Common myeloid progenitor, CD34-positive (primary cell): Measurements from ENCODE around the gene TOMM5. TPM values are rescaled to one million over a fixed set of nuclear protein-coding genes. Genes with fewer than 3 reads are reported as not detected.

Experiments used
- CTCF ChIA-PET: fragments of 350-600 bp; sonication (Branson Sonifier 250); formaldehyde crosslinking; loops from one replicate; lab custom pipeline; 2021; ENCODE audit warnings: antibody characterized with exemption; lab: Charles Lee
- POLR2A ChIA-PET: fragments of 350-600 bp; sonication (Branson Sonifier 250); formaldehyde crosslinking; loops from one replicate; lab custom pipeline; 2021; ENCODE audit warnings: antibody characterized with exemption; lab: Charles Lee
- DNase-seq, 3 donors: peaks; one replicate each; pipeline versions ENCODE4 v3.0.0 to v3.0.0-alpha.2; 2013
- H3K27ac ChIP-seq, 2 experiments: 1 replicate in 1 of 2; 2 replicates in 1 of 2; pipeline ENCODE4 v1.7.0; 2013; ENCODE audit warnings: inconsistent platforms in 2 of 2, low read length in 2 of 2, mild to moderate bottlenecking in 2 of 2, low read depth in 1 of 2, moderate library complexity in 1 of 2; ENCODE audit not compliant: severe bottlenecking in 2 of 2, insufficient read depth in 1 of 2, poor library complexity in 1 of 2
- H3K27me3 ChIP-seq, 5 experiments: replicated peaks in 2 of 5; 1 replicate in 3 of 5; 2 replicates in 2 of 5; pipeline versions ENCODE4 v1.6.1 to v1.7.0; 2013; ENCODE audit warnings: low read length in 4 of 5, mild to moderate bottlenecking in 2 of 5, moderate library complexity in 2 of 5, inconsistent platforms in 1 of 5; ENCODE audit not compliant: insufficient read depth in 5 of 5, control insufficient read depth in 4 of 5
- H3K36me3 ChIP-seq, 4 experiments: 1 replicate in 2 of 4; 2 replicates in 2 of 4; pipeline versions ENCODE4 v1.6.1 to v1.7.0; 2013; ENCODE audit warnings: low read length in 3 of 4, control low read depth in 1 of 4, mild to moderate bottlenecking in 1 of 4; ENCODE audit not compliant: control insufficient read depth in 4 of 4, insufficient read depth in 4 of 4
- H3K4me1 ChIP-seq, 4 experiments: 1 replicate in 3 of 4; 2 replicates in 1 of 4; pipeline versions ENCODE4 v1.6.1 to v1.7.1; 2013; ENCODE audit warnings: low read length in 3 of 4, mild to moderate bottlenecking in 3 of 4, control low read depth in 1 of 4, inconsistent platforms in 1 of 4, moderate library complexity in 1 of 4; ENCODE audit not compliant: control insufficient read depth in 4 of 4, insufficient read depth in 4 of 4; ENCODE audit errors: control extremely low read depth in 1 of 4
- H3K4me3 ChIP-seq, 7 experiments: 1 replicate in 4 of 7; 2 replicates in 3 of 7; pipeline versions ENCODE4 v1.5.1 to v1.7.0; 2013; ENCODE audit warnings: mild to moderate bottlenecking in 7 of 7, low read length in 6 of 7, moderate library complexity in 6 of 7, inconsistent platforms in 2 of 7, low read depth in 2 of 7, control low read depth in 1 of 7; ENCODE audit not compliant: insufficient read depth in 4 of 7, control insufficient read depth in 1 of 7; ENCODE audit errors: extremely low read depth in 1 of 7
- H3K9me3 ChIP-seq, 5 experiments: 1 replicate in 4 of 5; 2 replicates in 1 of 5; pipeline versions ENCODE4 v1.6.1 to v1.7.1; 2013; ENCODE audit warnings: low read length in 4 of 5, mild to moderate bottlenecking in 2 of 5, inconsistent platforms in 1 of 5, low read depth in 1 of 5, moderate library complexity in 1 of 5; ENCODE audit not compliant: control insufficient read depth in 4 of 5, insufficient read depth in 2 of 5; ENCODE audit errors: control extremely low read depth in 1 of 5
- WGBS: methylation state at CpG from one replicate; pipeline ENCODE4 v1.1.5; 2013; ENCODE audit not compliant: insufficient coverage; 5-methylcytosine and 5-hydroxymethylcytosine counted together
- polyA plus RNA-seq: library from polyadenylated mRNA; unstranded; fragments of 120-200 nt; gene quantifications from one replicate; pipeline ENCODE4 v1.2.1, GENCODE V29; 2013

Gene TOMM5
- 46.5 TPM for polyA plus RNA-seq

- peaks cover 0 to 33% (median 17%) of the 10 kb centered on the region in 4 experiments for H3K4me1 ChIP-seq
- H3K27me3 ChIP-seq, result peaks cover 0 to 11% (median 0%) of the 10 kb centered on the region in 5 experiments
- POLR2A ChIA-PET, result interaction anchor here (1.0 to 1.2 kb wide), 2 partner anchors 11 to 29 kb away, joined by 4 to 8 read pairs; no protein-coding TSS in a partner anchor
- H3K27ac ChIP-seq, result peak within 1 kb of the TSS; percentile 71 to 89
- peak; percentile 94 to 97 (median 96) for DNase-seq
- peaks cover 5 to 20% (median 16%) of the 10 kb centered on the region in 4 experiments for H3K36me3 ChIP-seq
- no peaks in the 10 kb centered on the region for H3K9me3 ChIP-seq
- under 1% methylated on average over 57 of the region's 72 CpGs for WGBS
- H3K4me3 ChIP-seq, result peak within 1 kb of the TSS; percentile 65 to 96 (median 91)
- CTCF ChIA-PET, result interaction anchor here (0.8 to 7.1 kb wide), 4 partner anchors 13 to 128 kb away, joined by 3 to 85 read pairs (median 3); partner anchors contain the start of gene FBXO10
Observed at GRCh38 chr9:37592108-37592951, at the start of gene TOMM5. TSS of gene TOMM5 (minus strand) at chr9:37592597. CDS start at chr9:37592532, 65 bp downstream.

DNA sequence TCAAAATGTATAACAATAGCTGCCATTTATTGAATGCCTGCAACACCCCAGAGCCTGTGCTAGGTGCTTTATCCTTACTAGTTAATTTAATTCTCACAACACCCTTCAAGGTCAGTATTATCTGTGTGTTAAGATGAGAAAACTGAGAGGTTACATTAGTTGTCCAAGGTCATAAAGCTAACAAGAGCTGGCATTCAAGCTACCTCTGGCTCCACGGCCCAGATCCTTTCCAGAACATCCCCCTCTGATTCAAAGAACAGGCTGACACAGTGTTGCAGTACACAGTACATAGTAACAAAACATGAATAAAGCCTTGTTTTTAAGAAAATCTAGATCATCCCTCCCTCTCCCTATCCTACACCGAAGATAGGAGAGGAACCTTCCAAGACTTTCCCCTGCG, 48.9 kb upstream of the TOMM5 start:
- Histone ChIP-seq H3K27me3 (peaks cover 2 to 19% (median 17%) of the 10 kb centered on the region in 5 experiments), H3K4me3 (no peak overlapping the region), H3K9me3 (peaks cover 0 to 1% (median 0%) of the 10 kb centered on the region in 5 experiments), H3K27ac (no peak overlapping the region), H3K4me1 (no peaks in the 10 kb centered on the region), H3K36me3 (no peaks in the 10 kb centered on the region)
- ChIA-PET POLR2A (no interaction called here), CTCF (no interaction called here)
- 88% methylated on average over 1 of the region's 3 CpGs for WGBS
- no peak for DNase-seq

GRCh38 chr9:37640246-37640645, 47.8 kb upstream of the TOMM5 start:
- POLR2A ChIA-PET, result no interaction called here

GRCh38 chr9:37639841-37640240, 47.4 kb upstream of the TOMM5 start:
- WGBS, result 100% methylated on average over 2 of the region's 3 CpGs
- POLR2A ChIA-PET, result no interaction called here
- Histone ChIP-seq H3K27me3 (peaks cover 2 to 16% (median 11%) of the 10 kb centered on the region in 5 experiments), H3K4me3 (no peak overlapping the region), H3K36me3 (no peaks in the 10 kb centered on the region), H3K4me1 (no peaks in the 10 kb centered on the region), H3K9me3 (peaks cover 0 to 1% (median 0%) of the 10 kb centered on the region in 5 experiments), H3K27ac (no peak overlapping the region)
- no peak for DNase-seq
- CTCF ChIA-PET, result interaction anchor here (1.2 kb wide), 1 partner anchor 16 kb away, joined by 4 read pairs; no protein-coding TSS in a partner anchor

More at GRCh38 chr9:37640246-37640645, 47.8 kb upstream of the TOMM5 start:
- Histone ChIP-seq H3K4me1 (no peaks in the 10 kb centered on the region), H3K27ac (no peak overlapping the region), H3K27me3 (peaks cover 2 to 17% (median 11%) of the 10 kb centered on the region in 5 experiments), H3K9me3 (peaks cover 0 to 1% (median 0%) of the 10 kb centered on the region in 5 experiments), H3K36me3 (no peaks in the 10 kb centered on the region), H3K4me3 (no peak overlapping the region)
- CTCF ChIA-PET, result interaction anchor here (1.2 kb wide), 1 partner anchor 16 kb away, joined by 4 read pairs; no protein-coding TSS in a partner anchor
- no CpG with 5 or more reads among the region's 3 CpGs for WGBS
- DNase-seq, result no peak

- Histone ChIP-seq H3K4me3 (no peak overlapping the region), H3K36me3 (no peaks in the 10 kb centered on the region), H3K27me3 (peaks cover 0 to 14% (median 6%) of the 10 kb centered on the region in 5 experiments), H3K4me1 (no peaks in the 10 kb centered on the region), H3K27ac (no peak overlapping the region), H3K9me3 (peaks cover 0 to 1% (median 0%) of the 10 kb centered on the region in 5 experiments)
- WGBS, result 80% methylated on average over 3 of the region's 4 CpGs
- ChIA-PET CTCF (interaction anchor here (1.2 kb wide), 1 partner anchor 17 kb away, joined by 4 read pairs; no protein-coding TSS in a partner anchor), POLR2A (no interaction called here)
- DNase-seq, result no peak
Observed at GRCh38 chr9:37639109-37639762, 46.8 kb upstream of the TOMM5 start.

- WGBS, result 97% methylated on average over 32 of the region's 39 CpGs
- Histone ChIP-seq H3K27me3 (peaks cover 0 to 11% (median 0%) of the 10 kb centered on the region in 5 experiments), H3K36me3 (no peaks in the 10 kb centered on the region), H3K4me3 (no peak overlapping the region), H3K27ac (no peak overlapping the region), H3K4me1 (no peaks in the 10 kb centered on the region), H3K9me3 (no peaks in the 10 kb centered on the region)
- DNase-seq, result no peak
- ChIA-PET CTCF (no interaction called here), POLR2A (no interaction called here)
Observed at GRCh38 chr9:37636511-37637448, 44.4 kb upstream of the TOMM5 start.
